ENCODE data around the gene ZC3H7B.

The ZC3H7B gene

GRCh38 chr22:41341012-41341411 is 39.7 kb downstream of the ZC3H7B start:
- TF ChIP-seq CTCF (IDR thresholded peaks at IDR 0.05; ENCODE audit: insufficient read depth, low read length): no peak
- no peak overlapping the region for H3K4me3 ChIP-seq (replicated peaks; ENCODE audit: insufficient read depth, low read length)
- H3K27ac ChIP-seq (replicated peaks): no peak overlapping the region
- H3K27me3 ChIP-seq (ENCODE audit: insufficient read depth, poor library complexity, severe bottlenecking): no peaks in the 10 kb centered on the region
- DNase-seq (ENCODE audit: low read depth in 1 of 2, low spot score in 1 of 2): no peak

GRCh38 chr22:41341990-41342389 is 40.7 kb downstream of the ZC3H7B start:
- Histone ChIP-seq H3K4me3 (replicated peaks; ENCODE audit: insufficient read depth, low read length) (no peak overlapping the region), H3K27me3 (ENCODE audit: insufficient read depth, poor library complexity, severe bottlenecking) (no peaks in the 10 kb centered on the region), H3K27ac (replicated peaks) (no peak overlapping the region)
- no peak for DNase-seq (ENCODE audit: low read depth in 1 of 2, low spot score in 1 of 2)
- TF ChIP-seq REST (IDR thresholded peaks at IDR 0.05; ENCODE audit: insufficient replicate concordance, low read depth) (no peak), GABPA (IDR thresholded peaks at IDR 0.05; ENCODE audit: low read depth) (no peak), POLR2AphosphoS5 (IDR thresholded peaks at IDR 0.05; ENCODE audit: low read depth) (no peak), SPI1 (IDR thresholded peaks at IDR 0.05; ENCODE audit: borderline replicate concordance, low read depth) (no peak), CTCF (IDR thresholded peaks at IDR 0.05; ENCODE audit: insufficient read depth, low read length) (no peak)

- Histone ChIP-seq H3K27me3 (ENCODE audit: insufficient read depth, poor library complexity, severe bottlenecking) (no peaks in the 10 kb centered on the region), H3K4me3 (replicated peaks; ENCODE audit: insufficient read depth, low read length) (no peak overlapping the region), H3K27ac (replicated peaks) (no peak overlapping the region)
- TF ChIP-seq CTCF (IDR thresholded peaks at IDR 0.05; ENCODE audit: insufficient read depth, low read length) (no peak), SPI1 (IDR thresholded peaks at IDR 0.05; ENCODE audit: borderline replicate concordance, low read depth) (no peak)
- no peak for DNase-seq (ENCODE audit: low read depth in 1 of 2, low spot score in 1 of 2)
Measured at GRCh38 chr22:41343300-41343699, 42.0 kb downstream of the ZC3H7B start.

GRCh38 chr22:41343717-41344116 is 42.4 kb downstream of the ZC3H7B start:
- TF ChIP-seq GABPA (IDR thresholded peaks at IDR 0.05; ENCODE audit: low read depth) (no peak), SPI1 (IDR thresholded peaks at IDR 0.05; ENCODE audit: borderline replicate concordance, low read depth) (no peak), CTCF (IDR thresholded peaks at IDR 0.05; ENCODE audit: insufficient read depth, low read length) (no peak), POLR2AphosphoS5 (IDR thresholded peaks at IDR 0.05; ENCODE audit: low read depth) (no peak), REST (IDR thresholded peaks at IDR 0.05; ENCODE audit: insufficient replicate concordance, low read depth) (no peak)
- Histone ChIP-seq H3K27me3 (ENCODE audit: insufficient read depth, poor library complexity, severe bottlenecking) (no peaks in the 10 kb centered on the region), H3K4me3 (replicated peaks; ENCODE audit: insufficient read depth, low read length) (no peak overlapping the region), H3K27ac (replicated peaks) (no peak overlapping the region)
- DNase-seq (ENCODE audit: low read depth in 1 of 2, low spot score in 1 of 2): no peak
